ELR (cell line): Measurements from ENCODE around the gene CXCR3.
"Not testable (repeated sequence)": the region's sequence is repeated elsewhere in the genome, so short reads cannot be mapped to it uniquely, and the experiment has no call there.

ENCODE experiments used
- DNase-seq: peaks from one replicate; pipeline ENCODE4 v3.0.0-alpha.2; 2015; ENCODE audit warnings: low read depth

The CXCR3 gene

DNA sequence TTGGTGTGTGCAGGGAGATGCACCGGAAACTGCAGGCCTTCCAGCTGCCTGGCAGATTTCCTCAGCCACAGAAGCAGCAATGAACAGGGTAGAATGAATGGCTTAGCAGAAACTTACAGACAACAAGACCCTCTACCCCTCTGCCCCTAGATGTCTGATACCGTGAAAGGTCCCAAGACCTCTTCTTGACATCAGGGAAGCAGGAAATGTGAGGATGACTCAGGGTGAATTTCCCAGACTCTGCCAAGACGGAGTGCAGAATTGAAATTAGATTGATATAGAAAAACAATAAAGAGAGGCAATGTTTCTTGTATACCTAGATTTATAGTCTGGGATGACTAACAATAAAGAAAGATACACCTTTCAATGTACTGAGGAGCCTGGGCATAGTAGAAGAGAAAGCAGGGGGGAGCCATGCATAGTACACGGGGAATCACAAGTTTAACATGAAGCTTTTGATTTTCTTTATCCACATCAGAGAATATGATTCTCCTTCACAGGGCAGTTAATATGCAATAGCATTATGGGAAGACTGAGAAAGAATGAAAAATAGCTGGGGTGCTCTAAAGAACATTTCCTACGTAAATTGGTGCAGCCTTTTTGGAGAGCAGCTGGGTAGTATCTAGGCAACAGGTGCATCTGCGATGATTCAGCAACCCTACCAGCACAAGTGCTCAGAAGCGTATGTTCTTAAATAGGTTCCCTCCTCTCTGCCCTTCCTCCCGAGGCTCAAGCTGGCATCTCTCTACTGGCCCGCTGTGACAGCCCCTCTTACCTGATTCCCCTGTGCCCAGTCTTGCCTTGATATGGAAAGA, 18.3 kb upstream of the CXCR3 start:
- DNase-seq = peak; percentile 27

DNA sequence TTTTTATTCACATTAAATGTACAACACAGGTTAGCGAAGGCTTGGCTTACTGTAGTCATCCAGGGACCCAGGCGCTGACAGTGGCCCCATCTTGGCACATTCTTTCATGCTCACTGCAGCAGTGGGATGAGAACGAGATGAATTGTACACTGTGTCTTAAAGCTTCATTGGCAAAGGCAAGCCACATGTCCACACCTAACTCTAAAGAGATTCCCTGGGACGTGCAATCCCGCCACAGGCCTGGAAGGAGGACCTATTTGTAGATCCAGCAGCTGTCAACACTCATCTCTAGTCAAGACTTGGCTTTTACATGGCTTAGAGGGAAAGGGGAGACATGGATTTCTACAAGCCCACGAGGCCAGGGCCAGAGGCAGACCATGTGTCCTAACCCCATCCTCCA, 16.1 kb upstream of the CXCR3 start:
- DNase-seq = no peak

DNA sequence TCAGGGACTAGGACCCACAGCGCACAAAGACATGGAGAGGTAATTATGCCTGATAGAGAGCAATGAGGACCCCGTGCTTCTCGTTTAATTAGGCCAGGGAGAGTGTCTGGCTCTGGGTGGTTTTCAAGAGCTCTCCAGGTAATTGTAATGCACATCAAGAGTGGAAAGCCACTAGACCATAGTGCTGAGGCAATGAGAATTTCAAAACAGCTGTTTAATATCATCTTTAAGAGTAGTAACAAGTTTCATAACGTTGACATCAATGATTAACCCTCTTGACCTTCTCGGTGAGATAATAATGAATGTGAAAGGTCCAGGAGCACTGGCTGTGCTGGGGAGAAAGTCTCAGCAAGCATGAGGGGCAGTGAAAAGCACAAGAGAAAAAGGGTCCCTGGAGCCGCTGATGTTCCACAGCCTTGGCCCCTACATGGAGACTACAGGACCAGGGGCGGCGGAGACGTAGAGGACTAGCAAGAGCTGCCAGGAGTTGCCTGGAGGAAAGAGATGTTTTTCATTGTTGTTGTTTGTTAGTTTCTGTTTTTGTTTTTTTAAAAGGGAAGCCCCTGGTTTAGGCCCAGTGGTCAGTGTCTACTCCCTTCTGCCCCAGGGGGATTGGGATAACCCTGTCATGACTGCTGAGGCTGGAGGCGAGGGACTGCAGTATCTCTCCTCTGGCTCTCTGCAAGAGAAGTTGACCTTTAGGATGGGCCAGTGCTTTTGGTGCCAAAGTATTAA, 14.8 kb upstream of the CXCR3 start:
- DNase-seq = no peak

DNA sequence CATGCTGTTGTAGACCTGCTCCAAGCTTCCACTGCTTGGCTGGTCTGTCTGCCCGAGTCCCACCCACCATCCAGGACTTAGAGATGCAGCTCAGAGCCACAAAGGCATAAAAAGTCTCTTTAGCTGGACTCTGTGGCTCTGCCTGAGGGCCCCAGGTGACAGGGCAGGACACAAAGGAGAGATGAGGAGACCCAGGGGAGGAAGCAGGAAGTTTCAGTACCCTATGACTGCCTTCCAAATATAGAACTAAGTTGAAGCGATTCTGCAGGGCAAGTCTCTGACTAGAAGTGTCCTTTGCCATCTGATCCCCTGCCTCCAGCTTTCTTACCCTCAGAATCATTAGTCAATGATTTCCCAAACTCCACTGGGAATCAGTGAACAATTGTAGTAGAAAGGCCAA, 11.2 kb upstream of the CXCR3 start:
- no peak for DNase-seq

DNA sequence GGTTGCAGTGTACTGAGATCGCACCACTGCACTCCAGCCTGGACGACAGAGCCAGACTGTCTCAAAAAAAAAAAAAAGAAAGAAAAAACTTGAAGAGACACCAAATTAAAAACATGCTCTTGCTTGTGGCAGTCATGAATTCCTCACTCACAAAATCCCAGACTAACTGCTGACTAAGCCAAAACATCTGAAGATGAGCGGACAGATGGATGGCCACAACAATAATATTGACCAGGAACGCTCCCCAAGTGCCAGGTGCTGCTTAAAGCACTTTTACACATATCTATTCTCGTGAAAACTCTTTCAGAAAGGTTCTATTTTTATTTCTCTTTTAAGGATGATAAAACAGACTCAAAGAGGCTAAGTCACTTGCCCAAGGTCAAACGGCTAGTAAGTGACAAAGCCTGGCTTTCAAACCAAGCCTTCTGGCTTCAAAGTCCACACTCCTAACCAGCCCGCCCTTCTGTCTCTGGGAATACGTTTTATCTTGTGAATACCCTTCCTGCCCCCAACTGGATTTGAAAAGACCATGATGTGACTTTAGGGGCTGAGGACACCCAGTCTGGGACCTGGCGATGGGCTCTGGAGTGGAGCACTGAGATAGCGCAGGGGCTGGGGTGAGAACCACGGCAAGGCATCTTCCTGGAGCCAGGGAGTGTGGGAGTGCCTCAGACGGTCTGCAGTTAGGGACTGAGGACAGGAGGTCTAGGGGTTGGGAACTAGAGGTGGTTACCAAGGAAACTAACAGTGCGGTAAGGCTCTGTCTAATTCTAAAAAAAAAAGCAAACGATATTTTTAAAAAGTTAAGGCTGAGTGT, 9.5 kb upstream of the CXCR3 start:
- no peak for DNase-seq

DNA sequence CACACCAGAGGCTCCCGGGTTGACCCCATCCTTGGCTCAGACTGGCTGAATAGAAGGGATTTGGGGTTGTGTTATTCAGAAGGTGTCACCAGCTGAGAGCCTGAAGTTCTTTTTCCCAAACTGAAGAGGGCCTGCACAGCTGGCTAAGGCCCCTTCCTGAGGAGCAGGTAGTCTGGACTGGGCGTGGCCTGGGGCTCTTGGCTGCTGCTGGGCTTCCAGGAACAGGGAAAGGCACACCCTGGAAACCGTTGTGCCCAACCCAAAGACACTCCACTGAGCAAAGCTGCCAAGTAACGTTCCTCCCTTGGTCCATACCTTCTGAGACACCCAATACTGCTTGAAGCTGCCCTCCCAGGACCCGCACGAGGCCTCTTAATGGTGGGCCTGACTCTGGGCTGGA, 8.3 kb upstream of the CXCR3 start:
- no peak for DNase-seq

DNA sequence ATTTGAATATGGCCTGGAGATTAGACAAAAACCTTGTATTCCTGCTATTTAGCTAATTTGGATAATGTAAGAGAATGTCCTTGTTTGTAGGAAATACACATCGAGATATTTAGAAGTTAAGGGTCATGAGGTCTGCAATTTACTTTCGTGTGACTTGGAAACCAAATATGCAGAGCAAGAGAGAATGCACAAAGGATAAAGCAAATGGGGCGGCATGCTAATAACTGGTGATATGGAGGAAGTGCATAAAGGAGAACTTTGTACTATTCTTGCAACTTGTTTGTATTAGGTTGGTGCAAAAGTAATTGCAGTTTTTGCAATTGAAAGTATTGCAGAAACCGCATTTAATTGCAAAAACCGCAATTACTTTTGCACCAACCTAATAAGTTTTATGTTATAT, 7.2 kb upstream of the CXCR3 start:
- no peak for DNase-seq

DNA sequence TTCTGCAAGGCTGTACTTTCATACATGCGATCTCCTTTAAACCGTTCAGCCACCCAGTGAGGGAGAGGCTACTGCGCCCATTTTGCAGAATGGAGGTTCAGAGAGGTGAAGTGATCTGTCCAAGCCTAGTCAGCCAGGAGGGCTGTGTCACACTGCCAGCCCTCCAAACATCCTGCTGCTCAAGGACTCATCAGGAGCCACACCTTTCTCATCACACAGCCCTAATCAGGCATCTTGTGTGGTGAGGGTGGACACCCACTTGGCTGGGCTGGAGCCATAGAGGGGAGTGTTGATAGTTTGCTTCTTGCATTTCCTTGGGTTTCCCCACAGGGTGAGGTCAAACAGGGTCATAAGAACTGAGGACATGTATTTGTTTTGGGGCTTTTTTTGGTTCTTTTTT, 5.4 kb upstream of the CXCR3 start:
- DNase-seq = no peak

DNA sequence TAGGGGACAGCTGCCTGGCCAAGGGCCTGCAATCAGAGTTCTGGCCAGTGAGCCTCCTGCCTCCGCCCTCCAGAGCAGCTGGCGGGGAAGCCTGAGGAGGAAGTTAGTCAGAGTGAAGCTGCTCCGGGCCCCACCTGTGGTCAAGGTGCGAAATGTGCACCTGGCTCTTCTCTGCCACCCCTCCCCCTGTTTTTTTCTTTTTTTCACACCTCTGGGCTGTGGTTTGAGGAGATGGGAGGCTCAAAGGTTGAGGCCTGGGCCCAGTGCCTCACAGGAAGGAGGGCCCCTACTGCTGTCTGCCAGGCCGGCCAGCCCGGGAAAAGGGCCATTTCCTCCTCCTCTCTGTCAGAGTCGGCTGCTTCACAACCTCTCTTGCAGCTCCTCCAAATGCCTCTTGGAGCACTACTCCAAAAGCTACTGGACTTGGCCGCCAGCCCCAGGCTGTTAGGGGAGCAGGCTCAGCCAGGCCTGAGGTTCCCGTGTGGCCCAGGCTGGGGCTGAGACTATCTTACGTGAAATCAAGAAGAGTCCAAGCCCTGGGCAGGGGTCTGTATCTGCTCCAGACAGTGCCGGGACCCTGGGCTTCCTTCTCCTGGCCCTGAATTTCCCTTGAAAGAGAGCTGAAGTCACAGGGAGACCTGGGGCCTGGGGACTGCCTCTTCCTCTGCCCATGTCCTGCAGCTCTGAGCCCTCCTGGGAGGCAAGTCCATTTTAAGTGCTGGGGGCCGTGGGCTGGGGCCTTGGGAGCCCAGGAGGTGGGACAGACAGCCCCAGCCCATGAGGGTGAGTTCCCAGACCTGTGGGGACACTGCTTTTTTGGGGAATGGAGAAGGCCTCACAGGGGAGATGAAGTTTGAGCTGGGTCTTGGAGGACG, 4.5 kb upstream of the CXCR3 start:
- peak; percentile 67 for DNase-seq

DNA sequence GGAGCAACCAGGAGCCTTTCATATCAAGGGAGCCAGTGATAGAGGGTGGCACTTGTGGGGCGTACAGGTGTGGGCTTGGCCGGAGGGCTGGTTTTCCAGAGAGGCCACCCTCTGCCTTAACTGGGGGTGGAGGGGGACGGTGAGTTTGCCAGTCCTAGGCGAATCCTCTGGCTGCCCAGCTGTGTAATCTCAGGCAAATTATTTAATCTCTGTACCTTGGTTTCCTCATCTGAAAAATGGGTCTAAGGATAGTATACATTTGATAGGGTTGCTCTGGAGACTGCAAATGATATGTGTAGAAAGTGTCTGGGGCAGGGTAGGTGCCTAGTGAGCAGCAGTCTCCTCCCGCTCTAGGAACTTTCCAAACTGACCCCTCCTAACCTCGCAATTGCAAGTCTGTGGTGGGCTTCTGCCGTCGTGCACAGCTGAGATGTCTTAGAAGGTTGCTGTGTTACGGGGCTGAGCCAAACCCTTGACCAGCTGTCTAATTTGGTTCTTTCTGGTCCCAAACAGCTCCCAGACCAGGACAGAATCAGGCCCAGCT, 3.8 kb upstream of the CXCR3 start:
- no peak for DNase-seq

DNA sequence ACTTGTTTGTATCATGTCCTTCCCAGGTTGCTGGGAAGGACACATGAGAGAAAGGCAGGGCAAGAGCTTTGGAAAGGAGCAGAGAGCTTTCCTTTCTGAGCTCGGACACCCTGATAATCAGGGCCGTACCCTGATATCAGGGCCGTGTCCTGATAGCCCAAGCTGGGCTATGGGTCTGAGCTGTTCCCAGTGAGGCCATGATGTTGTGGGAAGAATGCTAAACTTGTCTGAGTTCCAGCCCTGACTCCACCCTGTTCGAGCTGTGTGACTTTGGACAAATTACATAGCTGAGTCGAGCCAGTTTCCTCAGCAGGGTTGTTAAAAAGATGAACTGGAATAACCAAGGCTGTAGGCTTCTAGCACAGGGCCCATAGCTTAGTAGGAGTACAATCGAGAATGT, 3.3 kb upstream of the CXCR3 start:
- no peak for DNase-seq

DNA sequence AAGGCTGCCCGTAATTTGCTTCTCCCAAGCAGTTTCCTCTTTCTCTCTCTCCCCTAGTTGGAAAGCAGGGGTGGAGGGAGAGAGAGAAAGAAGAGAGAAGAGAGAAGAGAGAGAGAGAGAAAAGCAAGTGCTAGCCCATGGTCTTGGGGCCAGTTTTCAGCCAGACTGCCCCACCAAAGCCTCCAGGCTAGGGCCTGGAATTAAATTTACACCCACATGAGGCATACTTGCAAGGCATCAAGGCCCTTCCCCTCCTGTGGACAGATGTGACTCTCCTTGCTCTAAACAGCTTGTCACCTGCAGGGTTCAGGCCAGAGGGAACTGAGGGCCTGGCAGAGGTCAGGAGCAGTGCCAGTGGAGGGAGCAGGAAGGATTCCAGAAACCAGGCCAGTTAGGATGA, 1.7 kb upstream of the CXCR3 start:
- DNase-seq = no peak

DNA sequence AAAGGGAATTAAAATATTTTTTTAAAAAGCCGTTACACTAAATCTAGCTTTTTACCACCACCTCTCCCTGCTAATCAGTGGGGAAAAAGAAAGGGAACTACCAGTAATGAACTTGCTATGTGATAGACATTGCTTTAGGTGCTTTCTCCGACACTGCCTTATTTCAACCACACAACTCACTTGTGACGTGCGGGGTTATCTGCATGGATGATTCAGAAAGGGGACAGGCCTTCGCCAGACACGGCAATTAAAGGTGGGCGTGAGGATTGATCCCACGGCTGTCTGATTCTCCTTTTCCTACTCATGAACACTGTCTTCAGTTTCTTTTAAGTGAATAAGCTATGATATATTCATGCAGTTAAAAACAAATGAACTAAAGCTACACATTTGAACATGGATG, 882 bp upstream of the CXCR3 start:
- DNase-seq = no peak

DNA sequence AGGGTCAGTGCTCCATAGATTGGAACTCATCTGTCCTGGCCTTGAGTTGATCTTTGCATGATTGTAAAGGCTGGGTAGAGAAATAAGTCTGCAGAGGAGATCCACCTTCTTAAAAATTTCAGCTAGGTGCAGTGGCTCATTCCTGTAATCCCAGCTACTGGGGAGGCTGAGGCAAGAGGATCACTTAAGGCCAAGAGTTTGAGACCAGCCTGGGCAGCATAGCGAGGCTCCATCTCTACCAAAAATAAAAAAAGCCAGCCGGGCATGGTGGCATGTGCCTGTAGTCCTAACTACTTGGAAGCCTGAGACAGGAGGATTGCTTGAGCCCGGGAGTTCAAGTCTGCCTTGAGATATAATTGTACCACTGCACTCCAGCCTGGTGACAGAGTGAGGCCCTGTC, 476 bp upstream of the CXCR3 start:
- no peak for DNase-seq

DNA sequence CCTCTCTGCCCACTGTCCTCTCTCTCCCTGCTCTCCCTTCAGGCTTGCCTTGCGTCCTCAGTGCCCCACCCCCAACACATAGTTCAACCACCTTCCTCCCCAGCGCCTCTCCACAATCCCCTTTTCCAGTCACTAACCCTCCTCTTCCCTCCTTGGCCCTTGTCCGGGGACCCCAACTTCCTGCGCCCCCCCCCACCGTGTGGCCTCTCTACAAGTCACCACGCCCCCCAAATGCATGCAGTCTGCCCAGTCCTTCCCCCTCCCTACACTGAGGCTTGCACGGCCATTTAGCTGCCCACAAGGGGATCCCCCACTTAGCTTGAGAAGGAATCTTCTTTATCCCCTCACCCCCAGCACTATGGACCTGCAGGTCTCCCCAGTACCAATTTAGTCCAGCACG, 569 bp downstream of the CXCR3 start:
- DNase-seq = no peak

DNA sequence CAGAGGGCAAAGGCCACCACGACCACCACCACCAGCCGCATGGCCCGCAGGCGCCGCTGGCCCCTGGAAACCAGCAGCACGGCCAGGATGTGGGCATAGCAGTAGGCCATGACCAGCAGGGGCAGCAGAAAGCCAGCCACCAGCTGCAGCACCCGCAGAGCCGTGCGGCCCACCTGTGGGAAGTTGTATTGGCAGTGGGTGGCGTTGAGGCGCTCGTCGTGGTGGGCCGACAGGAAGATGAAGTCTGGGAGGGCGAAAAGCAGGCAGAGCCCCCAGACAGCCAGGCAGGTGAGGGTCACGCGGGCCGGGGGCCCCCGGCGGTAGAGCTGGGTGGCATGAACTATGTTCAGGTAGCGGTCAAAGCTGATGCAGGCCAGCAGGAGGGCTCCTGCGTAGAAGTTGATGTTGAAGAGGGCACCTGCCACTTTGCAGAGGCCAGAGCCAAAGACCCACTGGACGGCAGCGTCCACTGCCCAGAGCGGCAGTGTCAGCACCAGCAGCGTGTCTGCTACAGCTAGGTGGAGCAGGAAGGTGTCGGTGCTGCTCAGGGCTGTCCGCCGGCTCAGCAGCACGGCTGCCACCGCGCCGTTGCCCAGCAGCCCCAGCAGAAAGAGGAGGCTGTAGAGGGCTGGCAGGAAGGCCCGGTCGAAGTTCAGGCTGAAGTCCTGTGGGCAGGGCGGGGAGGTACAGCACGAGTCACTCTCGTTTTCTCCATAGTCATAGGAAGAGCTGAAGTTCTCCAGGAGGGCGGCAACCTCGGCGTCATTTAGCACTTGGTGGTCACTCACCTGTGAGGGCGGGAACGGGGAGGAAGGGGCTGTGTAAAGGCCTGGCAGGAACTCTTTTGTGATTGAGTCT, 1.4 kb downstream of the CXCR3 start:
- no peak for DNase-seq

DNA sequence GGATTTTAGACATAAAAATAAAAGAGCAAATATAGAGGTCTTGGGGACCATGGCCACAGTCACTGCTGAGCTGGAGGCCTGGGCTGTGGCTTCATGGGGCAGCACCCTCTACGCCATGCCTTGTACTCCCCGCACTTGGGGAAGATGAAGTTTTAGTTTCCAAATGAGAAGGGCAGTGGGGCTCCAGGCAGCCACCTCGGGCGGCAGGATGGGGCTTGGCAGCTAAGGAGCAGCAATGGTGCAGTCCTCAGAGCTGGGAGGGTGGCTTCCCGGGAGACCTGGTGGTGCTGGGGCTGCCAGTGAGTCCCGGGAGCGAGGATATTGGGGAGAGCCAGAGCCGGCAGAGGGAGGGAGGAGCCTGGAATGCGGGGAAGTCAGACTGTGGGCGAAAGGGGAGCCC, 2.4 kb downstream of the CXCR3 start:
- no peak for DNase-seq

DNA sequence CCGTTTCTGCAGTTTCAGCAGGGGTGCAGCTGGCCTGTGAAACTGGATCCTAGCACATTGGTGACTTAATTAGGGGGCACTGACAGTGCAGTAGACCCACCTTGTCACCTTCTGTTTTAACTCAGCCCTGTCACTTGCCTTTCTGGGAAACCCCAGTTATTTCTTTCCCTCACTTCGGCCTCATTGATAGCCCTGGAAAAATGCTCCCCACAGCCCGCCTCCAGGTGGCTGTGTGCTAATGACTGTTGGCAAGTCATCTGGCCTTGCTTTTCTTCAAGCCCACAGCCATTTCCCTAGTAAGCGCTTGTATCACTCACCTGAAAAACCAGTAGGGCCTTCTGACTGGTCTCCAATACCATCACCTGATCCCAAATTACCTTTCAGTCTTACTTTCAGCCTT, 3.3 kb downstream of the CXCR3 start:
- DNase-seq = no peak

DNA sequence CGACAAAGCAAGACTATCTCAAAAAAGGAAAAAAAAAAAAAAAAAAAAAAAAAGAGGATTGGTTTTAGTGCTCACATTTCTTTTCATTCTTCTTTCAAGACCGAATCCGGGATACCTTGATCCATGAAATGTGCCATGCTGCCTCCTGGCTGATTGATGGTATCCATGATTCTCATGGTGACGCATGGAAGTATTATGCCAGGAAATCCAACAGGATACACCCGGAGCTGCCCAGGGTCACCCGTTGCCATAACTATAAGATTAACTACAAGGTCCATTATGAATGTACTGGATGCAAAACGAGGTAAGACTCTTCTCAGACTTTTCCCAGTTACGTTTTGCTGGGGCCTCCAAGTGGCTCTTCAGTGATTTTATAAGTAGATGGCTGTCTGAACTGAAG, 6.1 kb downstream of the CXCR3 start:
- no peak for DNase-seq

DNA sequence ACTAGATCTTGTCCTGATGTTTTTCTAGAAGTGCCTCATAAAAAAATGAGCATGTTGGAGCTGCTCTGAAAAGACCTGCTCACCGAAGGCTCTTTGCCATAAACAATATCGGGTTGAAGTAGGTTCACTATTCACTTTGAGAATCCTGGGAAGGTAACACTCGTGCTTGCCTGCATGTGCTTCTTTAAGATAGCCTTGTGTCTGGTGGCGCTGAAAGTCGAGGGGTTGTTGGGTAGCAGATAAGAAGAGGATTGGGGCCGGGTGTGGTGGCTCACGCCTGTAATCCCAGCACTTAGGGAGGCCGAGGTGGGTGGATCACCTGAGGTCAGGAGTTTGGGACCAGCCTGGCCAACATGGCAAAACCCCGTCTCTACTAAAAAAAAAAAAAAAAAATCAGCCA, 6.6 kb downstream of the CXCR3 start:
- not testable (repeated sequence) for DNase-seq
